Adrenal gland (tissue), 12 donors: ENCODE data around the gene DNAH2. TPM values are rescaled to one million over a fixed set of nuclear protein-coding genes. Genes with fewer than 3 reads are reported as not detected.

Experiments
- DNase-seq, 7 donors: peaks; one replicate each; pipeline ENCODE4 v3.0.0-alpha.2; 2019 to 2020
- H3K27ac ChIP-seq, 5 donors: fragments of 200-600 bp; sonication (generic) in 4 of 5; 1 replicate in 3 of 5; 2 replicates in 2 of 5; pipeline versions ENCODE4 v1.5.1 to v1.8.0; 2016 to 2020; ENCODE audit warnings: mild to moderate bottlenecking in 1 of 5
- H3K27me3 ChIP-seq: fragments of 200-600 bp; 2 replicates; pipeline ENCODE4 v1.8.0; 2021
- H3K36me3 ChIP-seq, 2 donors: fragments of 200-600 bp; replicated peaks in 1 of 2; 1 replicate in 1 of 2; 2 replicates in 1 of 2; pipeline versions ENCODE4 v1.5.1 to v1.8.0; 2018 to 2022
- H3K4me1 ChIP-seq, 2 donors: fragments of 200-600 bp; replicated peaks in 1 of 2; 1 replicate in 1 of 2; 2 replicates in 1 of 2; pipeline versions ENCODE4 v1.5.1 to v1.8.0; 2018 to 2021
- H3K4me3 ChIP-seq, 4 donors: fragments of 200-600 bp; sonication (generic) in 3 of 4; one replicate each; pipeline ENCODE4 v1.5.1; 2016 to 2018
- H3K9me3 ChIP-seq, 3 donors: fragments of 200-600 bp; sonication (generic) in 1 of 3; replicated peaks in 1 of 3; 1 replicate in 2 of 3; 2 replicates in 1 of 3; pipeline versions ENCODE4 v1.5.1 to v1.8.0; 2016 to 2021
- CTCF ChIP-seq, 6 experiments: fragments of 450-650 bp in 4 of 6; fragments of 200-600 bp in 2 of 6; sonication (generic) in 1 of 6; IDR thresholded peaks; 1 replicate in 5 of 6; 2 replicates in 1 of 6; pipeline versions ENCODE4 v1.5.1 to v1.8.0; 2016 to 2021; ENCODE audit warnings: antibody characterized with exemption in 6 of 6, mild to moderate bottlenecking in 2 of 6, moderate library complexity in 1 of 6
- POLR2A ChIP-seq, 2 donors: fragments of 450-650 bp; IDR thresholded peaks; one replicate each; pipeline ENCODE4 v1.6.1; 2017; ENCODE audit warnings: antibody characterized with exemption in 2 of 2, mild to moderate bottlenecking in 2 of 2, moderate library complexity in 1 of 2
- WGBS, 4 donors: extraction: QIAGEN DNeasy Blood & Tissue Kit in 2 of 4; methylation state at CpG; one replicate each; pipeline versions ENCODE4 v1.1.5 to v1.1.7; 2013 to 2017; 5-methylcytosine and 5-hydroxymethylcytosine counted together
- intact Hi-C, 2 donors: fragments of 100-400 bp; cut with DNase I; formaldehyde crosslinking; loops; one replicate each; pipeline versions ENCODE4 v1.14.1 to v1.15.0; 2022 to 2023
- polyA plus RNA-seq, 3 donors: library from polyadenylated mRNA; stranded (reverse); fragments of 200-250 nt in 2 of 3; fragments of 350-450 nt in 1 of 3; fragmentation: Illumina TruSeq in 1 of 3; extraction: RNeasy Lipid Tissue Mini Kit (QIAGEN cat#74804) in 1 of 3; gene quantifications; one replicate each; pipeline ENCODE4 v1.2.3, GENCODE V29; 2013 to 2014
- total RNA-seq, 9 donors: library from RNA; depleted of rRNA in 4 of 9; stranded (reverse); fragments of >200 nt in 4 of 9; fragments of 120-200 nt in 1 of 9; fragmentation: NEBNext Ultra II Directional in 1 of 9; extraction: Animal tissue kit (Norgen Biotek cat#: 25700) in 1 of 9; gene quantifications; one replicate each; pipeline versions ENCODE4 v1.1.0 to v1.2.4, GENCODE V29; 2013 to 2023
- donor health status: healthy with polysubstance abuse.
- donor health status: Bipolar disorder and iron deficiency.
- donor health status: DM: yes; HTN: yes; CAD: no.
- donor health status: DM: no; HTN: no; CAD: no.
- donor health status: DM: no; HTN: no; CAD: no.
- donor health status: DM: yes; HTN: yes; CAD: no.

Gene DNAH2
- total and polyA plus RNA-seq, 12 donors = 0.02 to 0.26 (median 0.07) TPM

DNA sequence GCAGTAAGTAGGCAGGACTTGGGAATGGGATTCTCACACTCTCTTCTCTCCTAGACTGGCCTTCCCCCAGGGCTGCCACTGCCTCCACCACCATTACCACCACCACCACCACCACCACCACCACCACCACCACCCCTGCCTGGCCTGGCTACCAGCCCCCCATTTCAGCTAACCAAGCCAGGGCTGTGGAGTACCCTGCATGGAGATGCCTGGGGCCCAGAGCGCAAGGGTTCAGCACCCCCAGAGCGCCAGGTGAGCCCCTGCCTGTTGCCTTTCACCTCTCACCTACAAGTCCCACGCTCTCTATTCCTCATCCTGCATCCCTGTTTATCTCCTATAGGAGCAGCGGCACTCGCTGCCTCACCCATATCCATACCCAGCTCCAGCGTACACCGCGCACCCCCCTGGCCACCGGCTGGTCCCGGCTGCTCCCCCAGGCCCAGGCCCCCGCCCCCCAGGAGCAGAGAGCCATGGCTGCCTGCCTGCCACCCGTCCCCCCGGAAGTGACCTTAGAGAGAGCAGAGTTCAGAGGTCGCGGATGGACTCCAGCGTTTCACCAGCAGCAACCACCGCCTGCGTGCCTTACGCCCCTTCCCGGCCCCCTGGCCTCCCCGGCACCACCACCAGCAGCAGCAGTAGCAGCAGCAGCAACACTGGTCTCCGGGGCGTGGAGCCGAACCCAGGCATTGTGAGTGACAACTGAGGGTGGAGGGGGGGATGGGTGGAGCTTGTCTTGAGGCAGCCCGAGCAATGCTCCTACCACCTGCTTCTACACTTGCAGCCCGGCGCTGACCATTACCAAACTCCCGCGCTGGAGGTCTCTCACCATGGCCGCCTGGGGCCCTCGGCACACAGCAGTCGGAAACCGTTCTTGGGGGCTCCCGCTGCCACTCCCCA, 129.5 kb downstream of the DNAH2 start:
- TF ChIP-seq POLR2A (IDR thresholded peaks at IDR 0.05) (no peak), CTCF (IDR thresholded peaks at IDR 0.05) (no peak)
- Histone ChIP-seq H3K4me1 (peaks cover 12 to 31% of the 10 kb centered on the region in 2 donors), H3K27me3 (no peaks in the 10 kb centered on the region), H3K27ac (no peak overlapping the region), H3K4me3 (no peak overlapping the region), H3K9me3 (no peaks in the 10 kb centered on the region), H3K36me3 (peaks cover 0 to 59% of the 10 kb centered on the region in 2 donors)
- peak in 5 of 7 donors; percentile 18 to 57 (median 39) for DNase-seq
- intact Hi-C loops = no loop called here
- WGBS, 4 donors = 80 to 90% (median 86%) methylated on average over 16 to 34 of the region's 34 CpGs

- TF ChIP-seq POLR2A (IDR thresholded peaks at IDR 0.05) = no peak
- TF ChIP-seq CTCF (IDR thresholded peaks at IDR 0.05) = no peak
- H3K9me3 ChIP-seq = no peaks in the 10 kb centered on the region
- no peak overlapping the region for H3K4me3 ChIP-seq
- H3K4me1 ChIP-seq = peaks cover 12 to 33% of the 10 kb centered on the region in 2 donors
- no peaks in the 10 kb centered on the region for H3K27me3 ChIP-seq
- WGBS, 4 donors = 80 to 89% (median 85%) methylated on average over 9 to 20 of the region's 20 CpGs
- no peak overlapping the region for H3K27ac ChIP-seq
- intact Hi-C loops = no loop called here
- H3K36me3 ChIP-seq = peaks cover 0 to 71% of the 10 kb centered on the region in 2 donors
- DNase-seq = peak in 1 of 7 donors; percentile 51
Observed at GRCh38 chr17:7848131-7848579, 130.6 kb downstream of the DNAH2 start.

DNA sequence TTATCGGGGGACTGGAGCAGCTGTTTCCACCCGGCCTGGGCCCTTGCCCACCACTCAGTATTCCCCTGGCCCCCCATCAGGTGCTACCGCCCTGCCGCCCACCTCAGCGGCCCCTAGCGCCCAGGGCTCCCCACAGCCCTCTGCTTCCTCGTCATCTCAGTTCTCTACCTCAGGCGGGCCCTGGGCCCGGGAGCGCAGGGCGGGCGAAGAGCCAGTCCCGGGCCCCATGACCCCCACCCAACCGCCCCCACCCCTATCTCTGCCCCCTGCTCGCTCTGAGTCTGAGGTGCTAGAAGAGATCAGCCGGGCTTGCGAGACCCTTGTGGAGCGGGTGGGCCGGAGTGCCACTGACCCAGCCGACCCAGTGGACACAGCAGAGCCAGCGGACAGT, 131.2 kb downstream of the DNAH2 start:
- Histone ChIP-seq H3K4me1 (peaks cover 12 to 31% of the 10 kb centered on the region in 2 donors), H3K4me3 (no peak overlapping the region), H3K27me3 (no peaks in the 10 kb centered on the region), H3K9me3 (no peaks in the 10 kb centered on the region), H3K36me3 (peaks cover 0 to 76% of the 10 kb centered on the region in 2 donors), H3K27ac (no peak overlapping the region)
- 85 to 93% (median 89%) methylated on average over 11 to 21 of the region's 21 CpGs for WGBS, 4 donors
- DNase-seq = no peak
- TF ChIP-seq POLR2A (IDR thresholded peaks at IDR 0.05) = no peak
- no peak for TF ChIP-seq CTCF (IDR thresholded peaks at IDR 0.05)
- intact Hi-C loops = no loop called here

- H3K9me3 ChIP-seq = no peaks in the 10 kb centered on the region
- H3K4me1 ChIP-seq = peaks cover 12 to 31% of the 10 kb centered on the region in 2 donors
- no peak overlapping the region for H3K4me3 ChIP-seq
- 54 to 67% (median 65%) methylated on average over 25 to 35 of the region's 35 CpGs for WGBS, 4 donors
- intact Hi-C loops = no loop called here
- H3K36me3 ChIP-seq = peaks cover 0 to 77% of the 10 kb centered on the region in 2 donors
- TF ChIP-seq POLR2A (IDR thresholded peaks at IDR 0.05) = no peak
- no peak for TF ChIP-seq CTCF (IDR thresholded peaks at IDR 0.05)
- no peak overlapping the region for H3K27ac ChIP-seq
- no peaks in the 10 kb centered on the region for H3K27me3 ChIP-seq
- peak in 4 of 7 donors; percentile 17 to 35 (median 25) for DNase-seq
Observed at GRCh38 chr17:7849130-7849750, 131.7 kb downstream of the DNAH2 start.
